Measurements from ENCODE around the gene ADAMTS7.

ADAMTS7 gene

GRCh38 chr15:78831229-78832207 is 20.3 kb upstream of the ADAMTS7 start:
- Histone ChIP-seq H3K4me1 (ENCODE audit: control insufficient read depth, insufficient read depth, low read length) (no peaks in the 10 kb centered on the region), H3K27ac (ENCODE audit: extremely low read depth, low read depth, low read length) (no peak overlapping the region), H3K4me3 (ENCODE audit: low read depth, low read length) (no peak overlapping the region), H3K9me3 (ENCODE audit: control insufficient read depth, insufficient read depth, low read depth, low read length) (no peaks in the 10 kb centered on the region), H3K36me3 (ENCODE audit: control insufficient read depth in 2 of 2, insufficient read depth in 1 of 2, low read length in 2 of 2) (no peaks in the 10 kb centered on the region)
- POLR2A ChIA-PET, result interaction anchor here (0.5 kb wide), 1 partner anchor 351 kb away, joined by 6 read pairs; no protein-coding TSS in a partner anchor
- no peak for TF ChIP-seq ZNF654 (tag by site-specific recombination; IDR thresholded peaks at IDR 0.05; ENCODE audit: low read depth)
- no peak for TF ChIP-seq ZBTB21 (tag by site-specific recombination; IDR thresholded peaks at IDR 0.05)
- TF ChIP-seq GLIS2 (tag by site-specific recombination; IDR thresholded peaks at IDR 0.05), result no peak
- TF ChIP-seq ZNF214 (tag by site-specific recombination; IDR thresholded peaks at IDR 0.05; ENCODE audit: borderline replicate concordance), result no peak
- no peak for TF ChIP-seq ZBTB49 (tag by site-specific recombination; IDR thresholded peaks at IDR 0.05; ENCODE audit: low read depth)
- TF ChIP-seq KLF8 (tag by site-specific recombination; IDR thresholded peaks at IDR 0.05), result no peak
- TF ChIP-seq ZNF350 (tag by site-specific recombination; IDR thresholded peaks at IDR 0.05), result no peak
- TF ChIP-seq ZNF777 (tag by site-specific recombination; IDR thresholded peaks at IDR 0.05; ENCODE audit: borderline replicate concordance), result no peak
- TF ChIP-seq ZNF510 (tag by site-specific recombination; IDR thresholded peaks at IDR 0.05; ENCODE audit: insufficient replicate concordance), result no peak
- no peak for TF ChIP-seq YY1 (tag by site-specific recombination; IDR thresholded peaks at IDR 0.05)
- no peak for TF ChIP-seq ZSCAN5A (tag by site-specific recombination; IDR thresholded peaks at IDR 0.05)
- TF ChIP-seq ZNF571 (tag by site-specific recombination; IDR thresholded peaks at IDR 0.05), result no peak
- no peak for TF ChIP-seq HIC1 (tag by site-specific recombination; IDR thresholded peaks at IDR 0.05)
- TF ChIP-seq ZNF596 (tag by site-specific recombination; IDR thresholded peaks at IDR 0.05), result no peak
- TF ChIP-seq ZNF548 (tag by site-specific recombination; IDR thresholded peaks at IDR 0.05), result no peak
- no peak for TF ChIP-seq ZNF521 (tag by site-specific recombination; IDR thresholded peaks at IDR 0.05)
- CTCF ChIA-PET, result interaction anchor here (0.5 kb wide), 1 partner anchor 36 kb away, joined by 3 read pairs; no protein-coding TSS in a partner anchor

- Histone ChIP-seq H3K27ac (ENCODE audit: extremely low read depth, low read depth, low read length) (no peak overlapping the region), H3K4me3 (ENCODE audit: low read depth, low read length) (no peak overlapping the region), H3K36me3 (ENCODE audit: control insufficient read depth in 2 of 2, insufficient read depth in 1 of 2, low read length in 2 of 2) (no peaks in the 10 kb centered on the region), H3K9me3 (ENCODE audit: control insufficient read depth, insufficient read depth, low read depth, low read length) (no peaks in the 10 kb centered on the region), H3K4me1 (ENCODE audit: control insufficient read depth, insufficient read depth, low read length) (no peaks in the 10 kb centered on the region)
- POLR2A ChIA-PET, result no interaction called here
- CTCF ChIA-PET, result no interaction called here
- TF ChIP-seq ZNF555 (tag by site-specific recombination; conservative IDR thresholded peaks at IDR 0.05), result no peak
- TF ChIP-seq ZNF692 (tag by site-specific recombination; IDR thresholded peaks at IDR 0.05), result no peak
- TF ChIP-seq ZFHX2 (tag by site-specific recombination; conservative IDR thresholded peaks at IDR 0.05), result no peak
- TF ChIP-seq ZNF169 (tag by site-specific recombination; IDR thresholded peaks at IDR 0.05), result no peak
- TF ChIP-seq ZNF426 (tag by site-specific recombination; IDR thresholded peaks at IDR 0.05), result no peak
- no peak for TF ChIP-seq HIC1 (tag by site-specific recombination; IDR thresholded peaks at IDR 0.05)
- TF ChIP-seq ZNF776 (tag by site-specific recombination; IDR thresholded peaks at IDR 0.05; ENCODE audit: borderline replicate concordance), result no peak
- TF ChIP-seq ZNF266 (tag by site-specific recombination; IDR thresholded peaks at IDR 0.05; ENCODE audit: low read depth), result no peak
Measured at GRCh38 chr15:78830514-78831228, 19.4 kb upstream of the ADAMTS7 start.
